ENCODE results near the gene PPP1R12A. TPM values are rescaled to one million over a fixed set of nuclear protein-coding genes. Genes with fewer than 3 reads are reported as not detected.

PPP1R12A gene
- total and polyA plus RNA-seq, 8 donors = 62.9 to 137 (median 117) TPM

GRCh38 chr12:79877246-79877645 is 57.7 kb downstream of the PPP1R12A start:
- intact Hi-C loops (cut with DNase I) = no loop called here
- Histone ChIP-seq H3K4me1 (peaks cover 0 to 83% of the 10 kb centered on the region in 2 donors), H3K4me3 (no peak overlapping the region), H3K27me3 (no peaks in the 10 kb centered on the region), H3K9me3 (no peaks in the 10 kb centered on the region), H3K36me3 (no peaks in the 10 kb centered on the region), H3K27ac (no peak overlapping the region)
- TF ChIP-seq, protein P1, sequence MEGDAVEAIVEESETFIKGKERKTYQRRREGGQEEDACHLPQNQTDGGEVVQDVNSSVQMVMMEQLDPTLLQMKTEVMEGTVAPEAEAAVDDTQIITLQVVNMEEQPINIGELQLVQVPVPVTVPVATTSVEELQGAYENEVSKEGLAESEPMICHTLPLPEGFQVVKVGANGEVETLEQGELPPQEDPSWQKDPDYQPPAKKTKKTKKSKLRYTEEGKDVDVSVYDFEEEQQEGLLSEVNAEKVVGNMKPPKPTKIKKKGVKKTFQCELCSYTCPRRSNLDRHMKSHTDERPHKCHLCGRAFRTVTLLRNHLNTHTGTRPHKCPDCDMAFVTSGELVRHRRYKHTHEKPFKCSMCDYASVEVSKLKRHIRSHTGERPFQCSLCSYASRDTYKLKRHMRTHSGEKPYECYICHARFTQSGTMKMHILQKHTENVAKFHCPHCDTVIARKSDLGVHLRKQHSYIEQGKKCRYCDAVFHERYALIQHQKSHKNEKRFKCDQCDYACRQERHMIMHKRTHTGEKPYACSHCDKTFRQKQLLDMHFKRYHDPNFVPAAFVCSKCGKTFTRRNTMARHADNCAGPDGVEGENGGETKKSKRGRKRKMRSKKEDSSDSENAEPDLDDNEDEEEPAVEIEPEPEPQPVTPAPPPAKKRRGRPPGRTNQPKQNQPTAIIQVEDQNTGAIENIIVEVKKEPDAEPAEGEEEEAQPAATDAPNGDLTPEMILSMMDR (IDR thresholded peaks at IDR 0.05) = no peak
- ATAC-seq = no peak
- DNase-seq = no peak

- Histone ChIP-seq H3K27me3 (no peaks in the 10 kb centered on the region), H3K4me3 (no peak overlapping the region), H3K4me1 (peaks cover 0 to 80% of the 10 kb centered on the region in 2 donors), H3K9me3 (no peaks in the 10 kb centered on the region), H3K27ac (peak overlapping the region in 1 of 2 donors; percentile 4), H3K36me3 (no peaks in the 10 kb centered on the region)
- intact Hi-C loops (cut with DNase I) = no loop called here
- ATAC-seq (no peak), DNase-seq (no peak)
- TF ChIP-seq, protein P1 (IDR thresholded peaks at IDR 0.05) = no peak
Observed at GRCh38 chr12:79874665-79875064, 60.2 kb downstream of the PPP1R12A start.

GRCh38 chr12:79873201-79873600 is 61.7 kb downstream of the PPP1R12A start:
- Histone ChIP-seq H3K4me3 (no peak overlapping the region), H3K27me3 (no peaks in the 10 kb centered on the region), H3K4me1 (peaks cover 3 to 89% of the 10 kb centered on the region in 2 donors), H3K36me3 (peaks cover 0 to 1% of the 10 kb centered on the region in 2 donors), H3K9me3 (no peaks in the 10 kb centered on the region), H3K27ac (peak overlapping the region in 1 of 2 donors; percentile 67)
- intact Hi-C loops (cut with DNase I) = no loop called here
- TF ChIP-seq, protein P1 (IDR thresholded peaks at IDR 0.05) = no peak
- DNase-seq (peak in 2 of 4 donors; percentile 17 to 35), ATAC-seq (no peak)

DNA sequence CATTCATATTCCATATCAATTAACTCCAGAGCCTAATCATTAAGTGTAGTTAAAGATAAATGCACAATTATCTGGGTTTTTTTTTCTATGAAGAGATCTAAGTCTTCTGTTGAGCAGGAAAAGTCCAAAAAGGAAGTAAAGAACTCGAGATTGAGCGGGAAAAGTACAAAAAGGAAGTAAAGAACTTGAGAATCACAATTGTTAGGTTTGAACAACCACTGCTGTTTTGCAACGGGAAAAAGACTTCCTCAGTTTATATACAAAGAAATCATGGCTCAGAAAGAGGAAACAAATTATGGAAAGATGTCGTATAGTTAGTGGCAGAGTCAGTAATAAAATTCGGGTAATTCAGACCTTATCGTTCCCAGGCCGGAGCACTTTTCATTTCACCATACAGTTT is 63.3 kb downstream of the PPP1R12A start:
- intact Hi-C loops (cut with DNase I) = no loop called here
- TF ChIP-seq, protein P1 (IDR thresholded peaks at IDR 0.05) = no peak
- peaks cover 3 to 81% of the 10 kb centered on the region in 2 donors for H3K4me1 ChIP-seq
- no peaks in the 10 kb centered on the region for H3K9me3 ChIP-seq
- H3K27me3 ChIP-seq = no peaks in the 10 kb centered on the region
- no peak for DNase-seq
- peaks cover 0 to 17% of the 10 kb centered on the region in 2 donors for H3K36me3 ChIP-seq
- H3K4me3 ChIP-seq = no peak overlapping the region
- peak overlapping the region in 1 of 2 donors; percentile 67 for H3K27ac ChIP-seq
- peak; percentile 30 for ATAC-seq

DNA sequence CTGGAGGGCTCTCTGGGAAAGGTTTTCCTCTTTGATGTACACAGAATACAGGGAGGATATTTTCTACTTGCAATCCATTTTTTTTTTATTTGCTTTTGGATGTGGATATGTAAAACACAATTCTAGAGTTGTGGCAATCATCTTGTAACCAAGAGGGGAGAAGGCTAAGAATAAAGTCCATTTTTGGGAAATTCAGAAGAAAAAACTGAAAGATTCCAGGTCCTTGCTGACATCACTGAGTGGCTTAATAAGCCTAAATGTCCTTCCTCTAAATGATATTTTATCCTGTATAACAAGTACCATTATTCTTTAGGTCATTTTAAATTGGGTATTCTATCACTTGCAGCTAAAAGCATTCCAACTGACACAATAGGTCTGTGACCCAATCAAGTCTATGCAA is 64.0 kb downstream of the PPP1R12A start:
- TF ChIP-seq, protein P1 (IDR thresholded peaks at IDR 0.05) = no peak
- Histone ChIP-seq H3K9me3 (no peaks in the 10 kb centered on the region), H3K4me1 (peaks cover 3 to 74% of the 10 kb centered on the region in 2 donors), H3K27ac (peak overlapping the region in 1 of 2 donors; percentile 67), H3K36me3 (peaks cover 0 to 18% of the 10 kb centered on the region in 2 donors), H3K27me3 (no peaks in the 10 kb centered on the region), H3K4me3 (no peak overlapping the region)
- intact Hi-C loops (cut with DNase I) = no loop called here
- ATAC-seq (no peak), DNase-seq (no peak)

All from left lung (tissue), 10 donors.